Measurements from ENCODE around the gene NEU1.
A peak's percentile ranks its signal among the peaks of the same experiment; 100 is the strongest.
"Not testable (repeated sequence)": the region's sequence is repeated elsewhere in the genome, so short reads cannot be mapped to it uniquely, and the experiment has no call there.

NEU1 gene

GRCh38 chr6:31862344-31863235 lies at the start of gene NEU1:
NEU1 (minus strand) TSS chr6:31862821; CDS start chr6:31862776, 45 bp downstream.
- Mint-ChIP-seq H3K4me3 (peak within 1 kb of the TSS; percentile 97), H3K27ac (peak within 1 kb of the TSS; percentile 85), H3K36me3 (peaks cover 2% of the 10 kb centered on the region), H3K4me1 (peaks cover 21% of the 10 kb centered on the region), H3K9me3 (no peaks in the 10 kb centered on the region), H3K27me3 (no peaks in the 10 kb centered on the region)

- peaks cover 3% of the 10 kb centered on the region for H3K4me1 Mint-ChIP-seq
- no peak overlapping the region for H3K27ac Mint-ChIP-seq
- H3K9me3 Mint-ChIP-seq: no peaks in the 10 kb centered on the region
- H3K27me3 Mint-ChIP-seq: no peaks in the 10 kb centered on the region
- no peak overlapping the region for H3K4me3 Mint-ChIP-seq
- no peaks in the 10 kb centered on the region for H3K36me3 Mint-ChIP-seq
These were observed 49.4 kb upstream of the NEU1 start for GRCh38 chr6:31911826-31912585.

- H3K4me1 Mint-ChIP-seq, H3K36me3 Mint-ChIP-seq, H3K27ac Mint-ChIP-seq, H3K4me3 Mint-ChIP-seq, H3K27me3 Mint-ChIP-seq, H3K9me3 Mint-ChIP-seq: not testable (repeated sequence)
These were observed 46.7 kb upstream of the NEU1 start for GRCh38 chr6:31909298-31909697.

- Mint-ChIP-seq H3K27me3 (no peaks in the 10 kb centered on the region), H3K27ac (no peak overlapping the region), H3K4me1 (peaks cover 3% of the 10 kb centered on the region), H3K4me3 (no peak overlapping the region), H3K9me3 (no peaks in the 10 kb centered on the region), H3K36me3 (no peaks in the 10 kb centered on the region)
These were observed 46.2 kb upstream of the NEU1 start for GRCh38 chr6:31908791-31909190.

GRCh38 chr6:31908255-31908654 lies 45.6 kb upstream of the NEU1 start:
- not testable (repeated sequence) for H3K36me3 Mint-ChIP-seq, H3K4me1 Mint-ChIP-seq, H3K9me3 Mint-ChIP-seq, H3K4me3 Mint-ChIP-seq, H3K27me3 Mint-ChIP-seq, H3K27ac Mint-ChIP-seq

GRCh38 chr6:31907158-31907813 lies 44.7 kb upstream of the NEU1 start:
- Mint-ChIP-seq H3K27me3 (no peaks in the 10 kb centered on the region), H3K9me3 (no peaks in the 10 kb centered on the region), H3K4me1 (peaks cover 12% of the 10 kb centered on the region), H3K4me3 (no peak overlapping the region), H3K27ac (no peak overlapping the region), H3K36me3 (no peaks in the 10 kb centered on the region)

- not testable (repeated sequence) for H3K9me3 Mint-ChIP-seq, H3K4me3 Mint-ChIP-seq, H3K27ac Mint-ChIP-seq, H3K36me3 Mint-ChIP-seq, H3K27me3 Mint-ChIP-seq
- peaks cover 12% of the 10 kb centered on the region for H3K4me1 Mint-ChIP-seq
These were observed 44.1 kb upstream of the NEU1 start for GRCh38 chr6:31906727-31907126.

- H3K4me1 Mint-ChIP-seq: peaks cover 12% of the 10 kb centered on the region
- no peak overlapping the region for H3K27ac Mint-ChIP-seq
- no peaks in the 10 kb centered on the region for H3K9me3 Mint-ChIP-seq
- H3K36me3 Mint-ChIP-seq: no peaks in the 10 kb centered on the region
- no peaks in the 10 kb centered on the region for H3K27me3 Mint-ChIP-seq
- no peak overlapping the region for H3K4me3 Mint-ChIP-seq
These were observed 43.5 kb upstream of the NEU1 start for GRCh38 chr6:31906122-31906521.

GRCh38 chr6:31905041-31905440 lies 42.4 kb upstream of the NEU1 start:
- no peaks in the 10 kb centered on the region for H3K36me3 Mint-ChIP-seq
- no peak overlapping the region for H3K4me3 Mint-ChIP-seq
- H3K9me3 Mint-ChIP-seq: no peaks in the 10 kb centered on the region
- peaks cover 9% of the 10 kb centered on the region for H3K4me1 Mint-ChIP-seq
- no peak overlapping the region for H3K27ac Mint-ChIP-seq
- no peaks in the 10 kb centered on the region for H3K27me3 Mint-ChIP-seq

- H3K27ac Mint-ChIP-seq: no peak overlapping the region
- peaks cover 20% of the 10 kb centered on the region for H3K4me1 Mint-ChIP-seq
- H3K9me3 Mint-ChIP-seq: no peaks in the 10 kb centered on the region
- no peak overlapping the region for H3K4me3 Mint-ChIP-seq
- H3K27me3 Mint-ChIP-seq: no peaks in the 10 kb centered on the region
- H3K36me3 Mint-ChIP-seq: no peaks in the 10 kb centered on the region
These were observed 41.3 kb upstream of the NEU1 start for GRCh38 chr6:31903957-31904356.

- Mint-ChIP-seq H3K36me3 (no peaks in the 10 kb centered on the region), H3K27me3 (no peaks in the 10 kb centered on the region), H3K9me3 (no peaks in the 10 kb centered on the region), H3K27ac (peak within 1 kb of the TSS; percentile 92), H3K4me1 (peaks cover 27% of the 10 kb centered on the region), H3K4me3 (peak within 1 kb of the TSS; percentile 84)
These were observed 39.5 kb upstream of the NEU1 start, which contains the start of gene ZBTB12 for GRCh38 chr6:31901953-31902643. ZBTB12 (minus strand) TSS chr6:31902086; CDS start chr6:31901305, 781 bp downstream.

GRCh38 chr6:31901415-31901952 lies 38.9 kb upstream of the NEU1 start:
- H3K4me3 Mint-ChIP-seq: peak overlapping the region; percentile 47
- H3K9me3 Mint-ChIP-seq: no peaks in the 10 kb centered on the region
- H3K27me3 Mint-ChIP-seq: no peaks in the 10 kb centered on the region
- H3K27ac Mint-ChIP-seq: no peak overlapping the region
- peaks cover 30% of the 10 kb centered on the region for H3K4me1 Mint-ChIP-seq
- H3K36me3 Mint-ChIP-seq: no peaks in the 10 kb centered on the region

- H3K4me3 Mint-ChIP-seq: peak overlapping the region; percentile 47
- H3K36me3 Mint-ChIP-seq: no peaks in the 10 kb centered on the region
- no peak overlapping the region for H3K27ac Mint-ChIP-seq
- H3K9me3 Mint-ChIP-seq: no peaks in the 10 kb centered on the region
- H3K27me3 Mint-ChIP-seq: no peaks in the 10 kb centered on the region
- peaks cover 35% of the 10 kb centered on the region for H3K4me1 Mint-ChIP-seq
These were observed 38.3 kb upstream of the NEU1 start for GRCh38 chr6:31900917-31901414.

GRCh38 chr6:31899882-31900722 lies 37.5 kb upstream of the NEU1 start:
- H3K4me1 Mint-ChIP-seq: peaks cover 39% of the 10 kb centered on the region
- peak overlapping the region; percentile 80 for H3K4me3 Mint-ChIP-seq
- no peaks in the 10 kb centered on the region for H3K27me3 Mint-ChIP-seq
- H3K9me3 Mint-ChIP-seq: no peaks in the 10 kb centered on the region
- H3K27ac Mint-ChIP-seq: no peak overlapping the region
- no peaks in the 10 kb centered on the region for H3K36me3 Mint-ChIP-seq
